Lung (tissue), 12 donors: ENCODE measurements around the gene ZNF526. TPM values are rescaled to one million over a fixed set of nuclear protein-coding genes. Genes with fewer than 3 reads are reported as not detected.

Source experiments
- ATAC-seq: fragments of 200-7000 bp; cut with Tn5 transposase; one replicate; pipeline ENCODE4 v1.9.1; 2020; ENCODE audit warnings: moderate number of reproducible peaks; ENCODE audit not compliant: insufficient read depth, low FRiP score
- DNase-seq, 3 donors: peaks; one replicate each; pipeline ENCODE4 v3.0.0-alpha.2; 2013 to 2017
- H3K27ac ChIP-seq, 2 donors: one replicate each; pipeline ENCODE4 v1.5.1; 2013; ENCODE audit warnings: mild to moderate bottlenecking in 2 of 2, moderate library complexity in 2 of 2, control low read depth in 1 of 2, inconsistent platforms in 1 of 2, low read depth in 1 of 2, low read length in 1 of 2
- H3K27me3 ChIP-seq, 3 donors: one replicate each; pipeline ENCODE4 v1.5.1; 2013; ENCODE audit warnings: low read length in 2 of 3; ENCODE audit not compliant: control insufficient read depth in 3 of 3, insufficient read depth in 3 of 3
- H3K36me3 ChIP-seq, 4 donors: one replicate each; pipeline ENCODE4 v1.5.1; 2013; ENCODE audit warnings: low read length in 4 of 4, mild to moderate bottlenecking in 1 of 4, moderate library complexity in 1 of 4; ENCODE audit not compliant: control insufficient read depth in 4 of 4, insufficient read depth in 4 of 4
- H3K4me1 ChIP-seq, 5 donors: one replicate each; pipeline ENCODE4 v1.5.1; 2013; ENCODE audit warnings: low read length in 5 of 5, mild to moderate bottlenecking in 2 of 5, moderate library complexity in 1 of 5; ENCODE audit not compliant: control insufficient read depth in 5 of 5, insufficient read depth in 5 of 5
- H3K4me3 ChIP-seq: one replicate; pipeline ENCODE4 v1.5.1; 2013; ENCODE audit warnings: mild to moderate bottlenecking, control low read depth, moderate library complexity
- H3K9ac ChIP-seq, 2 donors: one replicate each; pipeline ENCODE4 v1.5.1; 2013; ENCODE audit warnings: low read length in 2 of 2, control low read depth in 1 of 2; ENCODE audit not compliant: insufficient read depth in 1 of 2
- H3K9me3 ChIP-seq, 4 donors: one replicate each; pipeline ENCODE4 v1.5.1; 2013; ENCODE audit warnings: low read length in 3 of 4, mild to moderate bottlenecking in 1 of 4, moderate library complexity in 1 of 4; ENCODE audit not compliant: control insufficient read depth in 4 of 4, insufficient read depth in 3 of 4
- WGBS, 2 donors: extraction: QIAGEN DNeasy Blood & Tissue Kit; methylation state at CpG; one replicate each; pipeline ENCODE4 v1.1.7; 2013; 5-methylcytosine and 5-hydroxymethylcytosine counted together
- polyA plus RNA-seq, 2 donors: library from polyadenylated mRNA; stranded (reverse); fragments of 200-250 nt; gene quantifications; one replicate each; pipeline ENCODE4 v1.2.1, GENCODE V29; 2013
- total RNA-seq, 2 donors: library from RNA; depleted of rRNA in 1 of 2; stranded (reverse); fragments of >200 nt in 1 of 2; gene quantifications; one replicate each; pipeline ENCODE4 v1.2.1, GENCODE V29; 2014 to 2021
- TF ChIP-seq, protein P1 (sequence below): IDR thresholded peaks from 2 replicates; pipeline ENCODE4 v1.5.1; 2012; ENCODE audit warnings: mild to moderate bottlenecking; ENCODE audit errors: control extremely low read depth, extremely low read depth
- donor health status: control.
- donor health status: control.
- donor health status: Bipolar disorder and iron deficiency.
- donor health status: healthy.
- donor health status: DM: yes; HTN: yes; CAD: no.

The ZNF526 gene
- total and polyA plus RNA-seq, 4 donors = 4.6 to 14.4 (median 5.4) TPM

DNA sequence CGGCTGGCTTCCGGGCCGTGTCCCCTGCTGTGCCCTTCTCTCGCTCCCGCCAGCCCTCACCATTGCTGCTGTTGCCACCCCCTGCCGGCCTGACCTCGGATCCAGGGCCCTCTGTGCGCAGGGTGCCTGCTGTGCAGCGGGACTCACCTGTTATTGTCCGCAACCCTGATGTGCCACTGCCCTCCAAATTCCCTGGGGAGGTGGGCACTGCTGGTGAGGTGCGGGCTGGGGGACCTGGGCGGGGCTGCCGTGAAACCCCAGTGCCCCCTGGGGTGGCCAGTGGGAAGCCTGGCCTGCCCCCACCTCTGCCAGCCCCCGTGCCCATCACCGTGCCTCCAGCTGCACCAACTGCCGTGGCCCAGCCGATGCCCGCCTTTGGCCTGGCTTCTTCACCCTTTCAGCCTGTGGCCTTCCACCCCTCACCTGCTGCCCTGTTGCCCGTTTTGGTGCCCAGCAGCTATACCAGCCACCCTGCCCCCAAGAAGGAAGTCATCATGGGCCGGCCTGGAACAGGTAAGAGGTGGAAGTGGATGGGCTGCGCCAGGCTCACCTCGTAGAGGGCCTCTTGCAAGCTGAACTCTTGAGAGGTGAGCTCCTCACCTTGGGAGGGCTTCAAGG lies 54.1 kb downstream of the ZNF526 start:
- H3K4me1 ChIP-seq = peaks cover 7 to 32% (median 24%) of the 10 kb centered on the region in 5 donors
- TF ChIP-seq, protein P1, sequence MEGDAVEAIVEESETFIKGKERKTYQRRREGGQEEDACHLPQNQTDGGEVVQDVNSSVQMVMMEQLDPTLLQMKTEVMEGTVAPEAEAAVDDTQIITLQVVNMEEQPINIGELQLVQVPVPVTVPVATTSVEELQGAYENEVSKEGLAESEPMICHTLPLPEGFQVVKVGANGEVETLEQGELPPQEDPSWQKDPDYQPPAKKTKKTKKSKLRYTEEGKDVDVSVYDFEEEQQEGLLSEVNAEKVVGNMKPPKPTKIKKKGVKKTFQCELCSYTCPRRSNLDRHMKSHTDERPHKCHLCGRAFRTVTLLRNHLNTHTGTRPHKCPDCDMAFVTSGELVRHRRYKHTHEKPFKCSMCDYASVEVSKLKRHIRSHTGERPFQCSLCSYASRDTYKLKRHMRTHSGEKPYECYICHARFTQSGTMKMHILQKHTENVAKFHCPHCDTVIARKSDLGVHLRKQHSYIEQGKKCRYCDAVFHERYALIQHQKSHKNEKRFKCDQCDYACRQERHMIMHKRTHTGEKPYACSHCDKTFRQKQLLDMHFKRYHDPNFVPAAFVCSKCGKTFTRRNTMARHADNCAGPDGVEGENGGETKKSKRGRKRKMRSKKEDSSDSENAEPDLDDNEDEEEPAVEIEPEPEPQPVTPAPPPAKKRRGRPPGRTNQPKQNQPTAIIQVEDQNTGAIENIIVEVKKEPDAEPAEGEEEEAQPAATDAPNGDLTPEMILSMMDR = no peak
- no peak for DNase-seq

DNA sequence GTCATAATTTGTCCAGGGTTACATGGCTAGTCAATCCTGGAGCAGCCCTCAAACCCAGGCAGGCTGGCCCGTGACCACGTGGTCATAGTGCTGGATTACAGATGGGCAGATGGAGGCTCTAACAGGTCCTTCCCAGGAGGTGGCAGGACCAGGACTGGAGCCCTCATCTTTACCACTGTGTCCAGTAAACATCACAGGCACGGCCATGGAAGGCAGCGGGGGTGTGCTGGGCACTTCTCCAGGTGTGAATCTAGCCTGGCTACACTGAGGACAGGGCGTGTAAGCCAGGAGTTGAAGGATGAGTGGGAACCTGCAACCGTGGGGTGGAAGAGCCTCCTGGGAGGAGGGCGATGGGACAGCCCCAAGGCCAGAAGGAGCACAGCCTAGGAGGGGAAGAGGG lies 55.0 kb downstream of the ZNF526 start:
- Histone ChIP-seq H3K36me3 (peaks cover 4 to 34% (median 19%) of the 10 kb centered on the region in 4 donors), H3K27me3 (no peaks in the 10 kb centered on the region), H3K4me1 (peaks cover 11 to 35% (median 23%) of the 10 kb centered on the region in 5 donors), H3K9me3 (no peaks in the 10 kb centered on the region), H3K27ac (no peak overlapping the region), H3K9ac (no peak overlapping the region), H3K4me3 (no peak overlapping the region)
- no peak for ATAC-seq
- TF ChIP-seq, protein P1 = no peak
- DNase-seq = no peak
- WGBS, 2 donors = 80 to 88% methylated on average over 7 of the region's 7 CpGs

More for the DNA sequence above, 54.1 kb downstream of the ZNF526 start:
- no peak for ATAC-seq
- Histone ChIP-seq H3K27ac (no peak overlapping the region), H3K4me3 (no peak overlapping the region), H3K9me3 (no peaks in the 10 kb centered on the region), H3K36me3 (peaks cover 4 to 34% (median 19%) of the 10 kb centered on the region in 4 donors), H3K27me3 (no peaks in the 10 kb centered on the region), H3K9ac (no peak overlapping the region)
- WGBS, 2 donors = 92 to 94% methylated on average over 19 to 22 of the region's 22 CpGs

DNA sequence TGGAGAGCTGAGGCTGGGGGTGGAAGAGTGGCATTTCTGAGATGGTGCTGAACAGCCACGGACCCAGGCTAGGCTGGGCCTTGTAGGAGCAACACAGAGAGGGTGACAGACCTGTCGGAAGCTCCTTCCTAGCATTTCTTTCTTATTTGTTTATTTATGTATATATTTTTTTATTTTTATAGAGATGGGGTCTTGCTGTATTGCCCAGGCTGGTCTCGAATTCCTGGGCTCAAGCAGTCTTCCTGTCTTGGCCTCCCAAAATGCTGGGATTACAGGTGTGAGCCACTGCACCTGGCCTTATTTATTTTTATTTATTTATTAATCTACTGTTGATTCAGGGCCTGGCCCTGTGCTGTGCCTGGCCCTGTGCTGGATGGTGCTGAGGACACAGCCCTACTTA lies 55.4 kb downstream of the ZNF526 start:
- TF ChIP-seq, protein P1 = no peak
- Histone ChIP-seq H3K36me3 (peaks cover 4 to 34% (median 19%) of the 10 kb centered on the region in 4 donors), H3K4me1 (peaks cover 11 to 33% (median 19%) of the 10 kb centered on the region in 5 donors), H3K27me3 (no peaks in the 10 kb centered on the region), H3K27ac (no peak overlapping the region), H3K4me3 (no peak overlapping the region), H3K9me3 (no peaks in the 10 kb centered on the region), H3K9ac (no peak overlapping the region)
- DNase-seq (no peak), ATAC-seq (no peak)
- WGBS, 2 donors = 91 to 97% methylated on average over 3 of the region's 3 CpGs
